Erythroblast (primary cell): Measurements from ENCODE around the gene GMPR2.

Experiments used
- GATA1 ChIP-seq: IDR thresholded peaks from 2 replicates; pipeline ENCODE4 v1.6.1; 2011; ENCODE audit warnings: low read depth, mild to moderate bottlenecking, control low read depth, low read length, moderate library complexity
- POLR2A ChIP-seq: IDR thresholded peaks from 2 replicates; pipeline ENCODE4 v1.6.1; 2011; ENCODE audit warnings: mild to moderate bottlenecking, low read length

DNA sequence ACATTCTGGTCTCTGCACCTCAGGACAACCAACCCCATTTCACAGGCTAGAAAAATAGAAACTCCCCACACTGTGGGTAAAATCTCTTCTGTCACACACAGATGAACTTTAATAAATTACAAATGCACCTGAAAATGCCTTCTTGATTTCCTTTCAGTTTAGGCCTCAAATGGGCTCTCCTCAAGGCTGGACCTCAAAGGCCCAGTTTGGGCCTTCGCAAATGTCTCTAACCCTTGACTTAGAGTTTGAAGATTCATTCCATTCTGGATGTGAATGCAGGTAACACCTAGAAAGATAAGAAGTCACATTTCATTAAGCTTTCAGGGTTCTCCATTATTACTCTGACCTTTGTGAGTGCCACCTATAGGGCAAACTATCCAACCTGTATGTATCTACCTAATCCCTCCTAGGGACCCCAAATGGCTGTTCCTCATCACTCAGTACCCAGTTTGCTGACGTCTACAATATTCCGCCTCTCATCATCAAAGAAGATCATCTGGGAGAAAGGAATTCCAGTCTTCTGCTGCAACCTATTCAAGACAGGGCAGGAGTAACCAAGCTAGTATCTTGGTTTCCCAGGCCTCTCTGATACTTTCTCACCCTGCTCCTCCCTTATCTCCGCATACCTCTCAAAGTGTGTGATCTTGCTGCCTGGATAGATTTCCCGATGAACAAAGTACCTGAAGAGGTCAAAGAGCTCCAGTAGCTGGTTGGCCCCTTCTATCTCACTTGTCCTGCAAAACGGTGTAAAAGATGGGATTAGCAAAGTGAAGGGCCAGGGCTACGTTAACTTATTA lies 18.7 kb upstream of the GMPR2 start:
- TF ChIP-seq POLR2A (no peak), GATA1 (no peak)
